Gastroesophageal sphincter (tissue), 3 donors: ENCODE data around the gene CDK17.

ENCODE experiments used
- EP300 ChIP-seq: sonication (generic); formaldehyde crosslinking; IDR thresholded peaks from one replicate; pipeline ENCODE4 v1.6.1; 2017; ENCODE audit warnings: antibody characterized with exemption, mild to moderate bottlenecking
- POLR2A ChIP-seq, 2 donors: fragments of 450-650 bp; IDR thresholded peaks; one replicate each; pipeline ENCODE4 v1.6.1; 2017; ENCODE audit warnings: antibody characterized with exemption in 2 of 2, mild to moderate bottlenecking in 2 of 2, moderate library complexity in 1 of 2
- POLR2AphosphoS5 ChIP-seq: sonication (generic); formaldehyde crosslinking; IDR thresholded peaks from one replicate; pipeline ENCODE4 v1.6.1; 2017; ENCODE audit warnings: antibody characterized with exemption
- TF ChIP-seq, protein P1 (sequence below), 4 experiments: fragments of 200-600 bp in 2 of 4; fragments of 450-650 bp in 2 of 4; sonication (generic) in 1 of 4; IDR thresholded peaks; one replicate each; pipeline ENCODE4 v1.5.1; 2017 to 2019; ENCODE audit warnings: antibody characterized with exemption in 4 of 4, mild to moderate bottlenecking in 2 of 4, moderate library complexity in 2 of 4

DNA sequence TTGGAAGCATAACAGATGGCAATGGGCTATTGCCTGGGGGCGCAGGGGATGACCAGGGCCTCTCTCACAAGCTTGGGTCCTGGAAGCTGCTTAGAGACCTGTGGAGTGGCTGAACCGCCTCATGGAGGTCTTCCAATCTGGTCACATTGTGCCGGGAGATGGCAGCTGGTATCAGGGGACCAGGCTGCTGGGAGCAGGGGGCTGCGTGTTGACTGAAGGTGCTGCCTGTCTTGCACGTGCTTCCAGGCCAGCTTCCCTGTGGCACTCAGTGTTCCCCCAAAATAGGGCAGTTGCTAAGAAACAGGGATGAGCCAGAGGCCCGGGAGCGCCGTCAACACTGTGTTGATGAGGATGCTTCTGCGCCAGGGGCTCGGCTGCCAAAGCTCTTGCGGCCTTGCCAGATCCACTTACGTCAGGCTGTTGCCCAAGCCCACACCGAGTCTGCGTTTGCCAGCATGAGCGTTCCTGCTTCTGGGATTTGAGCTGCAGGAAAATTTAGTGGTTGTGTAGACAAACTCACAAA lies 166.2 kb downstream of the CDK17 start:
- TF ChIP-seq POLR2A (IDR thresholded peaks at IDR 0.05) (no peak), POLR2AphosphoS5 (peak; percentile 96), EP300 (peak; percentile 86)
- TF ChIP-seq, protein P1, sequence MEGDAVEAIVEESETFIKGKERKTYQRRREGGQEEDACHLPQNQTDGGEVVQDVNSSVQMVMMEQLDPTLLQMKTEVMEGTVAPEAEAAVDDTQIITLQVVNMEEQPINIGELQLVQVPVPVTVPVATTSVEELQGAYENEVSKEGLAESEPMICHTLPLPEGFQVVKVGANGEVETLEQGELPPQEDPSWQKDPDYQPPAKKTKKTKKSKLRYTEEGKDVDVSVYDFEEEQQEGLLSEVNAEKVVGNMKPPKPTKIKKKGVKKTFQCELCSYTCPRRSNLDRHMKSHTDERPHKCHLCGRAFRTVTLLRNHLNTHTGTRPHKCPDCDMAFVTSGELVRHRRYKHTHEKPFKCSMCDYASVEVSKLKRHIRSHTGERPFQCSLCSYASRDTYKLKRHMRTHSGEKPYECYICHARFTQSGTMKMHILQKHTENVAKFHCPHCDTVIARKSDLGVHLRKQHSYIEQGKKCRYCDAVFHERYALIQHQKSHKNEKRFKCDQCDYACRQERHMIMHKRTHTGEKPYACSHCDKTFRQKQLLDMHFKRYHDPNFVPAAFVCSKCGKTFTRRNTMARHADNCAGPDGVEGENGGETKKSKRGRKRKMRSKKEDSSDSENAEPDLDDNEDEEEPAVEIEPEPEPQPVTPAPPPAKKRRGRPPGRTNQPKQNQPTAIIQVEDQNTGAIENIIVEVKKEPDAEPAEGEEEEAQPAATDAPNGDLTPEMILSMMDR (IDR thresholded peaks at IDR 0.05), result peak in 1 of 4 experiments; percentile 13
